Glutamatergic neuron (in vitro differentiated cells): Measurements from ENCODE around the gene DNAH7. TPM values are rescaled to one million over a fixed set of nuclear protein-coding genes. Genes with fewer than 3 reads are reported as not detected.

Experiments used
- DNase-seq: peaks from one replicate; pipeline ENCODE4 v3.0.0; 2022
- H3K27ac Mint-ChIP-seq: one replicate; pipeline ENCODE4 v1.8.0; 2020; ENCODE audit warnings: mild to moderate bottlenecking, mixed read lengths, inconsistent platforms; ENCODE audit not compliant: unreplicated experiment
- H3K27me3 Mint-ChIP-seq: one replicate; pipeline ENCODE4 v1.8.0; 2020; ENCODE audit warnings: mild to moderate bottlenecking, moderate library complexity, mixed read lengths, inconsistent platforms; ENCODE audit not compliant: unreplicated experiment
- H3K36me3 Mint-ChIP-seq: one replicate; pipeline ENCODE4 v1.8.0; 2020; ENCODE audit warnings: mild to moderate bottlenecking, mixed read lengths, inconsistent platforms; ENCODE audit not compliant: unreplicated experiment
- H3K4me1 Mint-ChIP-seq: one replicate; pipeline ENCODE4 v1.8.0; 2020; ENCODE audit warnings: mild to moderate bottlenecking, low read depth, mixed read lengths, inconsistent platforms; ENCODE audit not compliant: unreplicated experiment
- H3K4me3 Mint-ChIP-seq: one replicate; pipeline ENCODE4 v1.8.0; 2020; ENCODE audit warnings: mild to moderate bottlenecking, mixed read lengths, inconsistent platforms; ENCODE audit not compliant: unreplicated experiment
- H3K9me3 Mint-ChIP-seq: one replicate; pipeline ENCODE4 v1.8.0; 2020; ENCODE audit warnings: mild to moderate bottlenecking, moderate library complexity, mixed read lengths, inconsistent platforms; ENCODE audit not compliant: unreplicated experiment
- CTCF ChIP-seq: fragments of 200-600 bp; sonication (generic); IDR thresholded peaks from one replicate; pipeline ENCODE4 v1.5.0; 2021; ENCODE audit not compliant: partially characterized antibody, unreplicated experiment
- total RNA-seq: library from RNA; stranded (reverse); fragmentation: NEBNext Ultra II Directional; extraction: Animal tissue kit (Norgen Biotek cat#: 25700); gene quantifications from one replicate; pipeline ENCODE4 v1.2.1, GENCODE V29; 2021; ENCODE audit not compliant: unreplicated experiment

The DNAH7 gene
- total RNA-seq, 1 donor from 2014 or later, result 0.56 TPM

- H3K36me3 Mint-ChIP-seq, result peaks cover 4% of the 10 kb centered on the region
- H3K9me3 Mint-ChIP-seq, result peaks cover 2% of the 10 kb centered on the region
- no peak for DNase-seq
- no peak for TF ChIP-seq CTCF
- no peak overlapping the region for H3K27ac Mint-ChIP-seq
- no peaks in the 10 kb centered on the region for H3K4me1 Mint-ChIP-seq
- peaks cover 2% of the 10 kb centered on the region for H3K27me3 Mint-ChIP-seq
- no peak overlapping the region for H3K4me3 Mint-ChIP-seq
Observed at GRCh38 chr2:195769975-195770374, 298.7 kb downstream of the DNAH7 start.

GRCh38 chr2:195768431-195768830 lies 300.2 kb downstream of the DNAH7 start:
- TF ChIP-seq CTCF, result no peak
- Mint-ChIP-seq H3K4me1 (no peaks in the 10 kb centered on the region), H3K27me3 (peaks cover 2% of the 10 kb centered on the region), H3K36me3 (peaks cover 11% of the 10 kb centered on the region), H3K9me3 (peaks cover 2% of the 10 kb centered on the region), H3K27ac (no peak overlapping the region), H3K4me3 (no peak overlapping the region)
- no peak for DNase-seq

DNA sequence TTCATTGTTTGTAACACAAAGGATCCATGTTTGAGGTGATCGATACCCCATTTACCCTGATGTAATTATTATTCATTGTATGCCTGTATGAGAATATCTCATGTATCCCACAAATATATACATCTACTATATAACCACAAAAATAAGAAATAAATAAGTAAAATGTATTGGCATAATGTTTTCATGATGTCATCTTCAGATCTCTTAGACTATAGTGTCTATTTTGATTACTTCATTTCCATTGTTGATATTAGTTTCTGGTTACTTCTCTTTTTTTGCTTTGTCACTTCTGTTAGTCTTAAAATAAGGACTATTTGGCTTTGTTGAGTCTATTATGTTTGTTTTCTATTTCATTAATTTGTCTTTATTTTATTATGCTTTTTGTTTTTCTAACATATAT lies 301.9 kb downstream of the DNAH7 start:
- no peak overlapping the region for H3K4me3 Mint-ChIP-seq
- H3K36me3 Mint-ChIP-seq, result peaks cover 11% of the 10 kb centered on the region
- H3K9me3 Mint-ChIP-seq, result peaks cover 2% of the 10 kb centered on the region
- H3K27me3 Mint-ChIP-seq, result no peaks in the 10 kb centered on the region
- H3K27ac Mint-ChIP-seq, result no peak overlapping the region
- no peak for TF ChIP-seq CTCF
- DNase-seq, result no peak
- no peaks in the 10 kb centered on the region for H3K4me1 Mint-ChIP-seq

DNA sequence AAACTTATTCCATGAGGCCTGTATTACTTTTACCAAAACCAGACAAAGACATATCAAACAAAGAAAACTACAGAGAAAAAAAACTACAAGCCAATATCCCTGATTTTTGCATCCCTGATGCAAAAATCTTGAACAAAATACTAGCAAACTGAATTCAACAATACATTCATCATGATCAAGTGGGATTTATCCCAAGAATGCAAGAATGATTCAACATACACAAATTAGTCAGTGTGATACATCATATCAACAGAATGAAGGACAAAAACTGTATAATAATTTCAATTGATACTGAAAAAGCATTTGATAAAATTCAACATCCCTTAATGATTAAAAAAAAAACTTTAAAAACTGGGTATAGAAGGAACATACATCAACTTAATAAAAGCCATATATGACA lies 304.8 kb downstream of the DNAH7 start:
- no peak for DNase-seq
- no peak overlapping the region for H3K4me3 Mint-ChIP-seq
- H3K4me1 Mint-ChIP-seq, result no peaks in the 10 kb centered on the region
- H3K27ac Mint-ChIP-seq, result no peak overlapping the region
- H3K9me3 Mint-ChIP-seq, result peaks cover 2% of the 10 kb centered on the region
- TF ChIP-seq CTCF, result no peak
- H3K36me3 Mint-ChIP-seq, result peaks cover 18% of the 10 kb centered on the region
- H3K27me3 Mint-ChIP-seq, result no peaks in the 10 kb centered on the region

DNA sequence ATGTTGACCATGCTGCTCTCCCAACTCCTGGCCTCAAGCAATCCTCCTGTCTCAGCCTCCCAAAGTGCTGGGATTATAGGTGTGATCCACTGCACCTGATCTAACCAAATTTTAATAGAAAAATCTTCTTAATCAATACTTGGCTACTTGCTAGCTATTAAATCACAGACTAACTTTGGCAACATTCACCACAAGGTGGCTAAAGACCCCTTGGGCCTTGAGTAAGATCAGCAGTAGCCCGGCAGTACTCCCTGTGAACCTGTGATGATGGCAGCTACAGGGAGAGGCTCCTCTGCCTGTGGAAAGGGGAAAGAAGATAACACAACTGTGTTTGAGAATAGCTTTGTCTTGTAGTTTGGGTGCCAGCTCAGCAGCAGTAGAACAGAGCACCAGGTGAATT lies 308.8 kb downstream of the DNAH7 start:
- no peak for TF ChIP-seq CTCF
- Mint-ChIP-seq H3K36me3 (peaks cover 13% of the 10 kb centered on the region), H3K27ac (no peak overlapping the region), H3K27me3 (no peaks in the 10 kb centered on the region), H3K4me1 (no peaks in the 10 kb centered on the region), H3K4me3 (no peak overlapping the region), H3K9me3 (peaks cover 2% of the 10 kb centered on the region)
- DNase-seq, result no peak
